ENCODE data around the gene CDKN3.
"Not testable (repeated sequence)": the region's sequence is repeated elsewhere in the genome, so short reads cannot be mapped to it uniquely, and the experiment has no call there.

The CDKN3 gene

GRCh38 chr14:54381821-54382220 is 15.0 kb upstream of the CDKN3 start:
- Histone ChIP-seq H3K9me3 (ENCODE audit: control insufficient read depth, low read length) (no peaks in the 10 kb centered on the region), H3K79me2 (no peaks in the 10 kb centered on the region), H3K9ac (no peak overlapping the region), H3K27me3 (ENCODE audit: control insufficient read depth, insufficient read depth, low read length) (no peaks in the 10 kb centered on the region), H3K4me1 (peaks cover 8% of the 10 kb centered on the region), H3K4me3 (ENCODE audit: low read depth, low read length) (no peak overlapping the region), H3K36me3 (ENCODE audit: control insufficient read depth, insufficient read depth, low read length) (no peaks in the 10 kb centered on the region), H2AFZ (no peak overlapping the region), H3K4me2 (ENCODE audit: low read length) (no peak overlapping the region), H3K27ac (no peak overlapping the region)
- TF ChIP-seq, protein P1, sequence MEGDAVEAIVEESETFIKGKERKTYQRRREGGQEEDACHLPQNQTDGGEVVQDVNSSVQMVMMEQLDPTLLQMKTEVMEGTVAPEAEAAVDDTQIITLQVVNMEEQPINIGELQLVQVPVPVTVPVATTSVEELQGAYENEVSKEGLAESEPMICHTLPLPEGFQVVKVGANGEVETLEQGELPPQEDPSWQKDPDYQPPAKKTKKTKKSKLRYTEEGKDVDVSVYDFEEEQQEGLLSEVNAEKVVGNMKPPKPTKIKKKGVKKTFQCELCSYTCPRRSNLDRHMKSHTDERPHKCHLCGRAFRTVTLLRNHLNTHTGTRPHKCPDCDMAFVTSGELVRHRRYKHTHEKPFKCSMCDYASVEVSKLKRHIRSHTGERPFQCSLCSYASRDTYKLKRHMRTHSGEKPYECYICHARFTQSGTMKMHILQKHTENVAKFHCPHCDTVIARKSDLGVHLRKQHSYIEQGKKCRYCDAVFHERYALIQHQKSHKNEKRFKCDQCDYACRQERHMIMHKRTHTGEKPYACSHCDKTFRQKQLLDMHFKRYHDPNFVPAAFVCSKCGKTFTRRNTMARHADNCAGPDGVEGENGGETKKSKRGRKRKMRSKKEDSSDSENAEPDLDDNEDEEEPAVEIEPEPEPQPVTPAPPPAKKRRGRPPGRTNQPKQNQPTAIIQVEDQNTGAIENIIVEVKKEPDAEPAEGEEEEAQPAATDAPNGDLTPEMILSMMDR (IDR thresholded peaks at IDR 0.05): no peak

- TF ChIP-seq, protein P1 (IDR thresholded peaks at IDR 0.05): no peak
- Histone ChIP-seq H3K36me3 (ENCODE audit: control insufficient read depth, insufficient read depth, low read length) (no peaks in the 10 kb centered on the region), H3K4me3 (ENCODE audit: low read depth, low read length) (no peak overlapping the region), H3K27ac (no peak overlapping the region), H2AFZ (no peak overlapping the region), H3K9ac (no peak overlapping the region), H3K4me1 (no peaks in the 10 kb centered on the region), H3K79me2 (no peaks in the 10 kb centered on the region), H3K4me2 (ENCODE audit: low read length) (no peak overlapping the region), H3K27me3 (ENCODE audit: control insufficient read depth, insufficient read depth, low read length) (no peaks in the 10 kb centered on the region), H3K9me3 (ENCODE audit: control insufficient read depth, low read length) (no peaks in the 10 kb centered on the region)
Observed at GRCh38 chr14:54383835-54384234, 13.0 kb upstream of the CDKN3 start.

DNA sequence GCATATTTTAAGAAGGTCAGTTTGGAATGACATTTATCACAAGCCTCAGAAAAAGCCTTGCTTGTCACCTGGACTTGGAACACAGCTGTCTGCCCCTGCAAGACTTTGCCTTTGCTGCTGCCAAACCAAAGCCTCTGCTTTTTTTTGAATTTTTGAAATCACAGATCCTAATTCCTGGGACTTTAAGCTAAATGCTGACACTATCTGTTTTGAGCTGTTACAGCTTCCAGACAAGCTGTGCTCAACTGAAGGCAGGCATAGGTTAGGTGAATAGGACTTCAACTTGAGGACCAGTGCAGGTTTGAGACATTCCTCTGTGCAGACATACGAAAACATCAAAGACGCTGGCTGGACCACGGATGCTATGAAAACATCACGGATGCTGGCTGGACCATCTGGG is 11.3 kb upstream of the CDKN3 start:
- H3K36me3 ChIP-seq (ENCODE audit: control insufficient read depth, insufficient read depth, low read length): no peaks in the 10 kb centered on the region
- H3K4me3 ChIP-seq (ENCODE audit: low read depth, low read length): no peak overlapping the region
- TF ChIP-seq, protein P1 (IDR thresholded peaks at IDR 0.05): no peak
- H3K79me2 ChIP-seq: no peaks in the 10 kb centered on the region
- H3K27ac ChIP-seq: no peak overlapping the region
- H3K4me1 ChIP-seq: no peaks in the 10 kb centered on the region
- no peak overlapping the region for H3K4me2 ChIP-seq (ENCODE audit: low read length)
- no peaks in the 10 kb centered on the region for H3K9me3 ChIP-seq (ENCODE audit: control insufficient read depth, low read length)
- H3K27me3 ChIP-seq (ENCODE audit: control insufficient read depth, insufficient read depth, low read length): no peaks in the 10 kb centered on the region
- H3K9ac ChIP-seq: no peak overlapping the region
- H2AFZ ChIP-seq: no peak overlapping the region

DNA sequence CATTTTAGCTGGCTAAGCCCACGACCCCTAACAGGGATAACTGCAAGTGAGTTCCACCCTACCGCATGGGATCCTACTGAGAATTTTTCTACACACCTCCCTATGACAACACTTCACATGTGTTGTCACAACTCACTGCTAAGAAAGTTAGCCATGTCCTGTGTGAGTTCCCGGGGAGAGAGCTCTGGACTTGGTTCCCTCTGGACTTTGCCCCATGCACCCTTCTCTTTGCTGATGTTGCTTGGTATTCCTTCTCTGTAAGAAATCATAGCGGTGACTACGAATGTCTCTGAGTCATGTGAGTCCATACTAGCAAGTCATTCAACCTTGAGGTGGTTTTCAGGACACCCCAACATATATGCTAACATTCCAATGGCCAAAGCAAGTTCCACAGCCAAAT is 9.5 kb upstream of the CDKN3 start:
- H2AFZ ChIP-seq: no peak overlapping the region
- no peaks in the 10 kb centered on the region for H3K27me3 ChIP-seq (ENCODE audit: control insufficient read depth, insufficient read depth, low read length)
- no peaks in the 10 kb centered on the region for H3K9me3 ChIP-seq (ENCODE audit: control insufficient read depth, low read length)
- H3K4me2 ChIP-seq (ENCODE audit: low read length): no peak overlapping the region
- H3K4me3 ChIP-seq (ENCODE audit: low read depth, low read length): no peak overlapping the region
- H3K36me3 ChIP-seq (ENCODE audit: control insufficient read depth, insufficient read depth, low read length): no peaks in the 10 kb centered on the region
- TF ChIP-seq, protein P1 (IDR thresholded peaks at IDR 0.05): no peak
- H3K4me1 ChIP-seq: no peaks in the 10 kb centered on the region
- no peak overlapping the region for H3K9ac ChIP-seq
- H3K79me2 ChIP-seq: no peaks in the 10 kb centered on the region
- H3K27ac ChIP-seq: no peak overlapping the region

- no peak overlapping the region for H3K4me2 ChIP-seq (ENCODE audit: low read length)
- no peak overlapping the region for H2AFZ ChIP-seq
- H3K27ac ChIP-seq: no peak overlapping the region
- H3K9me3 ChIP-seq (ENCODE audit: control insufficient read depth, low read length): no peaks in the 10 kb centered on the region
- H3K36me3 ChIP-seq (ENCODE audit: control insufficient read depth, insufficient read depth, low read length): no peaks in the 10 kb centered on the region
- H3K9ac ChIP-seq: no peak overlapping the region
- H3K27me3 ChIP-seq (ENCODE audit: control insufficient read depth, insufficient read depth, low read length): no peaks in the 10 kb centered on the region
- no peaks in the 10 kb centered on the region for H3K4me1 ChIP-seq
- H3K4me3 ChIP-seq (ENCODE audit: low read depth, low read length): no peak overlapping the region
- no peaks in the 10 kb centered on the region for H3K79me2 ChIP-seq
- TF ChIP-seq, protein P1 (IDR thresholded peaks at IDR 0.05): no peak
Observed at GRCh38 chr14:54392131-54392859, 4.5 kb upstream of the CDKN3 start.

- H3K4me3 ChIP-seq (ENCODE audit: low read depth, low read length); H3K4me1 ChIP-seq; H3K79me2 ChIP-seq: not testable (repeated sequence)
Observed at GRCh38 chr14:54392986-54393884, 3.6 kb upstream of the CDKN3 start.

More at GRCh38 chr14:54392986-54393884, 3.6 kb upstream of the CDKN3 start:
- H3K27ac ChIP-seq; H3K36me3 ChIP-seq (ENCODE audit: control insufficient read depth, insufficient read depth, low read length); H2AFZ ChIP-seq; H3K27me3 ChIP-seq (ENCODE audit: control insufficient read depth, insufficient read depth, low read length); H3K9ac ChIP-seq; H3K4me2 ChIP-seq (ENCODE audit: low read length); H3K9me3 ChIP-seq (ENCODE audit: control insufficient read depth, low read length): not testable (repeated sequence)

Data from parathyroid adenoma (tissue), 2 donors.